Liver (tissue), 9 donors: ENCODE measurements around the gene TACC3. TPM values are rescaled to one million over a fixed set of nuclear protein-coding genes. Genes with fewer than 3 reads are reported as not detected.
A peak's percentile ranks its signal among the peaks of the same experiment; 100 is the strongest.

Experiments
- DNase-seq: peaks from one replicate; pipeline ENCODE4 v3.0.0-alpha.2; 2017; ENCODE audit warnings: low spot score
- H3K27ac ChIP-seq, 2 donors: one replicate each; pipeline ENCODE4 v1.7.0; 2013; ENCODE audit warnings: inconsistent platforms in 2 of 2, low read length in 2 of 2, control low read depth in 1 of 2, low read depth in 1 of 2, mild to moderate bottlenecking in 1 of 2
- H3K27me3 ChIP-seq, 4 donors: one replicate each; pipeline versions ENCODE4 v1.6.1 to v1.7.0; 2013; ENCODE audit warnings: low read length in 3 of 4, inconsistent platforms in 1 of 4, mild to moderate bottlenecking in 1 of 4, moderate library complexity in 1 of 4; ENCODE audit not compliant: control insufficient read depth in 4 of 4, insufficient read depth in 4 of 4
- H3K36me3 ChIP-seq, 4 donors: one replicate each; pipeline versions ENCODE4 v1.6.1 to v1.7.0; 2013; ENCODE audit warnings: low read length in 3 of 4, mild to moderate bottlenecking in 3 of 4, low read depth in 1 of 4, moderate library complexity in 1 of 4; ENCODE audit not compliant: control insufficient read depth in 4 of 4, insufficient read depth in 3 of 4
- H3K4me1 ChIP-seq, 4 donors: one replicate each; pipeline versions ENCODE4 v1.6.1 to v1.7.0; 2013; ENCODE audit warnings: low read length in 3 of 4, mild to moderate bottlenecking in 3 of 4, moderate library complexity in 1 of 4; ENCODE audit not compliant: control insufficient read depth in 4 of 4, insufficient read depth in 4 of 4
- H3K4me3 ChIP-seq, 3 donors: one replicate each; pipeline versions ENCODE4 v1.6.1 to v1.7.0; 2013; ENCODE audit warnings: low read length in 3 of 3, control low read depth in 1 of 3, low read depth in 1 of 3, mild to moderate bottlenecking in 1 of 3
- H3K9ac ChIP-seq, 2 donors: one replicate each; pipeline ENCODE4 v1.7.0; 2013; ENCODE audit warnings: low read length in 2 of 2, mild to moderate bottlenecking in 2 of 2, moderate library complexity in 2 of 2, control low read depth in 1 of 2, low read depth in 1 of 2
- H3K9me3 ChIP-seq, 4 donors: one replicate each; pipeline versions ENCODE4 v1.6.1 to v1.7.0; 2013; ENCODE audit warnings: low read length in 3 of 4; ENCODE audit not compliant: control insufficient read depth in 4 of 4
- CTCF ChIP-seq: fragments of 150-350 bp; IDR thresholded peaks from 2 replicates; pipeline ENCODE4 v1.5.1; 2017; ENCODE audit warnings: improper control_type of control experiment, low read depth, low read length; ENCODE audit not compliant: missing input control
- FOXA1 ChIP-seq: IDR thresholded peaks from 2 replicates; pipeline ENCODE4 v1.6.1; 2016; ENCODE audit warnings: antibody characterized with exemption
- FOXA2 ChIP-seq: IDR thresholded peaks from 2 replicates; pipeline ENCODE4 v1.6.1; 2016; ENCODE audit warnings: antibody characterized with exemption
- HNF4A ChIP-seq, 2 donors: conservative IDR thresholded peaks; 2 replicates each; pipeline ENCODE4 v1.6.1; 2016; ENCODE audit warnings: antibody characterized with exemption in 2 of 2, mild to moderate bottlenecking in 2 of 2
- MAX ChIP-seq: IDR thresholded peaks from 2 replicates; pipeline ENCODE4 v1.6.1; 2016; ENCODE audit warnings: antibody characterized with exemption
- REST ChIP-seq: IDR thresholded peaks from 2 replicates; pipeline ENCODE4 v1.6.1; 2016; ENCODE audit warnings: antibody characterized with exemption, mild to moderate bottlenecking
- RXRA ChIP-seq, 2 donors: IDR thresholded peaks; 2 replicates each; pipeline ENCODE4 v1.6.1; 2017 to 2018; ENCODE audit warnings: antibody characterized with exemption in 2 of 2, mild to moderate bottlenecking in 1 of 2
- SP1 ChIP-seq: IDR thresholded peaks from 2 replicates; pipeline ENCODE4 v1.6.1; 2018; ENCODE audit warnings: antibody characterized with exemption, mild to moderate bottlenecking
- TAF1 ChIP-seq: conservative IDR thresholded peaks from 2 replicates; pipeline ENCODE4 v1.6.1; 2016; ENCODE audit warnings: antibody characterized with exemption, mild to moderate bottlenecking
- ZBTB33 ChIP-seq: IDR thresholded peaks from 2 replicates; pipeline ENCODE4 v1.6.1; 2016; ENCODE audit warnings: antibody characterized with exemption
- WGBS: extraction: QIAGEN DNeasy Blood & Tissue Kit; methylation state at CpG from one replicate; pipeline ENCODE4 v1.1.7; 2013; 5-methylcytosine and 5-hydroxymethylcytosine counted together
- polyA plus RNA-seq, 2 donors: library from polyadenylated mRNA; stranded (reverse) in 1 of 2; unstranded in 1 of 2; fragments of 200-250 nt in 1 of 2; fragments of >200 nt in 1 of 2; fragmentation: Nextera tagmentation in 1 of 2; extraction: Ambion mirVana in 1 of 2; gene quantifications; one replicate each; pipeline versions ENCODE4 v1.2.1 to v1.2.3, GENCODE V29; 2013 to 2015
- total RNA-seq, 2 donors: library from RNA; depleted of rRNA; stranded (reverse); fragments of >200 nt; gene quantifications; one replicate each; pipeline ENCODE4 v1.2.3, GENCODE V29; 2014
- donor health status: healthy.
- donor health status: healthy.
- donor health status: healthy.
- donor health status: healthy.
- donor health status: healthy.

Gene TACC3
- total and polyA plus RNA-seq, 4 donors = 1.4 to 38.9 (median 5.5) TPM

GRCh38 chr4:1717129-1718094 lies 3.9 kb upstream of the TACC3 start:
- DNase-seq = no peak
- H3K9me3 ChIP-seq = no peaks in the 10 kb centered on the region
- peak overlapping the region; percentile 94 to 95 for H3K27ac ChIP-seq
- peaks cover 20 to 61% (median 48%) of the 10 kb centered on the region in 4 donors for H3K4me1 ChIP-seq
- H3K4me3 ChIP-seq = peak overlapping the region in 1 of 3 donors; percentile 20
- no peaks in the 10 kb centered on the region for H3K27me3 ChIP-seq
- 94% methylated on average over 32 of the region's 32 CpGs for WGBS
- H3K36me3 ChIP-seq = peaks cover 0 to 2% (median under 1%) of the 10 kb centered on the region in 4 donors
- peak overlapping the region; percentile 16 to 79 for H3K9ac ChIP-seq
- TF ChIP-seq RXRA (IDR thresholded peaks at IDR 0.05) = no peak
- TF ChIP-seq HNF4A (conservative IDR thresholded peaks at IDR 0.05) = no peak
- TF ChIP-seq REST = no peak
- no peak for TF ChIP-seq FOXA2
- no peak for TF ChIP-seq ZBTB33
- no peak for TF ChIP-seq TAF1
- TF ChIP-seq FOXA1 = no peak
- TF ChIP-seq CTCF = no peak

- TF ChIP-seq RXRA (IDR thresholded peaks at IDR 0.05) (peak; percentile 44 to 55), ZBTB33 (no peak), FOXA2 (peak; percentile 72), FOXA1 (peak; percentile 17), HNF4A (conservative IDR thresholded peaks at IDR 0.05) (peak; percentile 23 to 46), MAX (peak; percentile 76), SP1 (no peak)
- 35% methylated on average over 31 of the region's 31 CpGs for WGBS
- peak overlapping the region; percentile 45 to 79 for H3K9ac ChIP-seq
- no peaks in the 10 kb centered on the region for H3K9me3 ChIP-seq
- peak overlapping the region in 1 of 3 donors; percentile 20 for H3K4me3 ChIP-seq
- H3K27me3 ChIP-seq = no peaks in the 10 kb centered on the region
- H3K4me1 ChIP-seq = peaks cover 18 to 63% (median 45%) of the 10 kb centered on the region in 4 donors
- no peak for DNase-seq
- peaks cover 0 to 2% (median under 1%) of the 10 kb centered on the region in 4 donors for H3K36me3 ChIP-seq
- H3K27ac ChIP-seq = peak overlapping the region; percentile 94 to 95
Observed at GRCh38 chr4:1718095-1718850, 3.0 kb upstream of the TACC3 start.
